Naive B cell (primary cell): ENCODE results near the gene HK1. TPM values are rescaled to one million over a fixed set of nuclear protein-coding genes. Genes with fewer than 3 reads are reported as not detected.

Experiments used
- ATAC-seq, 2 donors: fragments of 150-1000 bp; cut with Tn5 transposase; 2 replicates each; pipeline ENCODE4 v1.10.0; 2021; ENCODE audit warnings: low read depth in 2 of 2, mild to moderate bottlenecking in 2 of 2, moderate library complexity in 2 of 2
- DNase-seq: peaks from one replicate; pipeline ENCODE4 v3.0.0; 2022
- H3K27ac Mint-ChIP-seq, 6 donors: one replicate each; pipeline ENCODE4 v1.8.0; 2020 to 2022; ENCODE audit warnings: mild to moderate bottlenecking in 6 of 6, mixed read lengths in 6 of 6, moderate library complexity in 5 of 6, inconsistent platforms in 2 of 6
- H3K27me3 Mint-ChIP-seq, 3 donors: one replicate each; pipeline ENCODE4 v1.8.0; 2021 to 2022; ENCODE audit warnings: mixed read lengths in 3 of 3, mild to moderate bottlenecking in 1 of 3
- H3K36me3 Mint-ChIP-seq, 2 donors: one replicate each; pipeline ENCODE4 v1.8.0; 2020 to 2022; ENCODE audit warnings: mixed read lengths in 2 of 2, inconsistent platforms in 1 of 2, mild to moderate bottlenecking in 1 of 2
- H3K4me1 Mint-ChIP-seq, 3 donors: one replicate each; pipeline ENCODE4 v1.8.0; 2020 to 2022; ENCODE audit warnings: mixed read lengths in 3 of 3, inconsistent platforms in 1 of 3, mild to moderate bottlenecking in 1 of 3, moderate library complexity in 1 of 3
- H3K4me3 Mint-ChIP-seq, 8 donors: one replicate each; pipeline ENCODE4 v1.8.0; 2020 to 2022; ENCODE audit warnings: mild to moderate bottlenecking in 8 of 8, mixed read lengths in 8 of 8, moderate library complexity in 8 of 8, inconsistent platforms in 2 of 8
- H3K9me3 Mint-ChIP-seq, 7 donors: one replicate each; pipeline ENCODE4 v1.8.0; 2020 to 2022; ENCODE audit warnings: mixed read lengths in 7 of 7, mild to moderate bottlenecking in 5 of 7, inconsistent platforms in 2 of 7, moderate library complexity in 1 of 7
- polyA plus RNA-seq, 6 donors: library from polyadenylated mRNA; unstranded; fragments of 300-500 nt; fragmentation: Illumina TruSeq; gene quantifications; one replicate each; pipeline ENCODE4 v1.2.3, GENCODE V29; 2021; ENCODE audit warnings: low read depth in 6 of 6

Gene HK1
- polyA plus RNA-seq, result 10 to 100 TPM; 45.7 to 71.0 (median 59.3) TPM

DNA sequence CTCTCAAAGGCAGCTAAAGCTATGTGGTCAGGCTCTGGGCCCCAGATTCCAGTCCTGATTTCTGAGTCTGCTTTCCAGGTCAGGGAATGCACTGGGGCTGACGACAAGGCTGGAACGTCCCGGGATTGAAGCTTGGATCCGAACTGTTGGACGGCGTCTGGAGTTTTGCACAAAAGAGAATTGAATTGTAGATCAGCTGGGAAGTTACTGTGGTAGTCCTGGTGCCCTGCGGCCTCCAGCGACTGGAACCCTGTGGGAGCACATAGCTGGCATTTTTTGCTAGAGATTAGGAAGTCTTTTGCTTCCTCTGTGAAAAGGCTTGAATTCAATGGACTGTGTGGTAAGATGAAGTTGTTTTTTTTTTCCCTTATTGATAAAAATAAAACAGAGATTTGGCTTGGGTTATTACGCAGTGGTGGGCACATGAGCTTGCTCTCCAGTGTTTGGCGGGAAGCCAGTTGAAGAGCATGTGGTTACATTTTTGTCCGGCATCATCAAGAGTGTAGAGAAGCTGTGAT, at the start of gene HK1:
TSS of gene HK1 (plus strand) at position 51 of the 518 bp plus-strand sequence.
- DNase-seq, result no peak
- Mint-ChIP-seq H3K27ac (peak within 1 kb of the TSS in 3 of 6 donors; percentile 21 to 62 (median 31)), H3K36me3 (no peaks in the 10 kb centered on the region), H3K27me3 (peaks cover 0 to 5% (median 4%) of the 10 kb centered on the region in 3 donors), H3K4me3 (peak within 1 kb of the TSS in 1 of 8 donors; percentile 18), H3K4me1 (peaks cover 8 to 17% (median 17%) of the 10 kb centered on the region in 3 donors), H3K9me3 (no peaks in the 10 kb centered on the region)
- no peak for ATAC-seq

- H3K27ac Mint-ChIP-seq, result peak overlapping the region in 4 of 6 donors; percentile 33 to 89 (median 79)
- peak overlapping the region; percentile 16 to 76 (median 68) for H3K4me3 Mint-ChIP-seq
- H3K4me1 Mint-ChIP-seq, result peaks cover 20 to 24% (median 21%) of the 10 kb centered on the region in 3 donors
- DNase-seq (no peak), ATAC-seq (no peak)
- no peaks in the 10 kb centered on the region for H3K36me3 Mint-ChIP-seq
- H3K9me3 Mint-ChIP-seq, result no peaks in the 10 kb centered on the region
- H3K27me3 Mint-ChIP-seq, result no peaks in the 10 kb centered on the region
These were observed 48.7 kb upstream of the HK1 start for GRCh38 chr10:69229616-69229916.

DNA sequence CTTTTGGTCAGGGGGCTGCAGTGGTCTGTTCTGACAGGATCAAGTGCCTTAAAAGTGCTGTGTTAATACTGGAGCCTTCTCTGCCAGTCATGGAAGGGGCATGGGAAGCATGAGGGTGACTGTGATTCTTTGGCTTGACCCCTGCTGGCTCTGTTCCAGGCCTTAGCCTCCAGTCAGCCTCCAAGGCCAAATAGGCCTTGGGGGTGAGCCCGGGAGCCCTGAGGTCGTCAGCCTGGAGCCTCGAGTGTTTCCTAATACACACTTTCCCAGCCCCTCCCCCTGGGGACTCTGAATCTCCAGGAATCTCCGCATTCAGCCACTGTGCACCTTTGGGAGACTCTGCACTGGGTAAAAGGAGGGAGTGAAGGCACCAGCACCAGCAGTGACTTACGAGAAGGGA, 48.2 kb upstream of the HK1 start:
- Mint-ChIP-seq H3K27me3 (no peaks in the 10 kb centered on the region), H3K9me3 (no peaks in the 10 kb centered on the region), H3K27ac (peak overlapping the region in 2 of 6 donors; percentile 88 to 89), H3K4me3 (peak overlapping the region in 1 of 8 donors; percentile 16), H3K36me3 (no peaks in the 10 kb centered on the region), H3K4me1 (peaks cover 20 to 24% (median 21%) of the 10 kb centered on the region in 3 donors)
- ATAC-seq (no peak), DNase-seq (no peak)

DNA sequence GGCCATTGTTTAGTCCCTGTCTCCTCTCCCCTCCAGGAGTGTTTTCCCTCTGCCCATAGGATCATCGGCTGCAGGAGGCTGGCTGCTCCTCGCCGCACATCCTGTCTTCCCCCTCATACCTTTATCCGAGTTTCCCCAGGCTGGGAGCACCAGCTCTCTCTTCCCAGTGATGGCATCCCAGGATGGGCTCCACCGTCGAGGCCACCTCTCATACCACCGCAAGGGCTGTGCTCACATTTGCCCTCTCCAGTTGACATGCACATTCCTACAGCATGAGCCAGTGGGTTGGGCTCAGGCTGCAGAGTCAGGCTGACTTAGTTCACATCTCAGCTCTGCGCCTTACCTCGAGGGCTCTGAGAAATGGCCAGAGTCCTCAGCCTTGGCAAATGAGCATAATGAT, 46.0 kb upstream of the HK1 start:
- ATAC-seq (no peak), DNase-seq (no peak)
- no peak overlapping the region for H3K27ac Mint-ChIP-seq
- H3K4me3 Mint-ChIP-seq, result no peak overlapping the region
- H3K9me3 Mint-ChIP-seq, result no peaks in the 10 kb centered on the region
- H3K4me1 Mint-ChIP-seq, result peaks cover 20 to 24% (median 21%) of the 10 kb centered on the region in 3 donors
- H3K36me3 Mint-ChIP-seq, result no peaks in the 10 kb centered on the region
- H3K27me3 Mint-ChIP-seq, result no peaks in the 10 kb centered on the region

DNA sequence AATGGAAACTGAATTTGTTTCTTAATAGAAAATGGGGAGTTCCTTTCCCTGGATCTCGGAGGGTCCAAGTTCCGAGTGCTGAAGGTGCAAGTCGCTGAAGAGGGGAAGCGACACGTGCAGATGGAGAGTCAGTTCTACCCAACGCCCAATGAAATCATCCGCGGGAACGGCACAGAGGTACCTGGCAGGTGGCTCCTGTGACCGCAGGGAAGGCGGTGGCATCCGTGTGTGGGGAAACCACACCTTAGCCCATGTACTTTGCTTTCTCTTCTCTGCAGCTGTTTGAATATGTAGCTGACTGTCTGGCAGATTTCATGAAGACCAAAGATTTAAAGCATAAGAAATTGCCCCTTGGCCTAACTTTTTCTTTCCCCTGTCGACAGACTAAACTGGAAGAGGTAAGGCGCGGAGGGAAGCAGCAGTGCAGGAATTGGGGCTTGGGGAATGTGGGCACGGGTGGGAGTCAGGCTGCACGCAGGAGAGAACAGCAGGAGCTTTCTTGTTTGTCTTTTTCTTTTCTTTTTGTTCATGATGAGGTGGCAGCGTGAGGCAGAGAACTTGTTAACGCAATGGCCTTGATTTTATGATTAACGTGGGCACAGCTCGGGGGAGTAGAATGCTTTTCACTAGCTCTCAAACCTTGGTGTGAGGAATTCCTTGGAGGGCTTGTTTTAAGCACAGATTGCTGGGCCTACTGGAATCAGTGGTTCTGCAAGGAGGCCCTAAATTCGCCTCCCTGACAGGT, 45.4 kb upstream of the HK1 start:
- Mint-ChIP-seq H3K27me3 (no peaks in the 10 kb centered on the region), H3K4me3 (no peak overlapping the region), H3K4me1 (peaks cover 16 to 27% (median 21%) of the 10 kb centered on the region in 3 donors), H3K27ac (no peak overlapping the region), H3K36me3 (no peaks in the 10 kb centered on the region), H3K9me3 (no peaks in the 10 kb centered on the region)
- DNase-seq (no peak), ATAC-seq (no peak)

- no peak for DNase-seq
- Mint-ChIP-seq H3K4me1 (peaks cover 5 to 12% (median 7%) of the 10 kb centered on the region in 3 donors), H3K27ac (peak overlapping the region in 2 of 6 donors; percentile 3 to 67), H3K9me3 (no peaks in the 10 kb centered on the region), H3K36me3 (no peaks in the 10 kb centered on the region), H3K27me3 (no peaks in the 10 kb centered on the region), H3K4me3 (no peak overlapping the region)
- ATAC-seq, result no peak
These were observed 43.8 kb upstream of the HK1 start for GRCh38 chr10:69234447-69234846.

GRCh38 chr10:69237528-69238159, 40.7 kb upstream of the HK1 start:
- ATAC-seq, result peak; percentile 97 to 99
- peaks cover 0 to 3% (median 0%) of the 10 kb centered on the region in 3 donors for H3K4me1 Mint-ChIP-seq
- no peaks in the 10 kb centered on the region for H3K36me3 Mint-ChIP-seq
- H3K27me3 Mint-ChIP-seq, result no peaks in the 10 kb centered on the region
- peak; percentile 73 for DNase-seq
- H3K27ac Mint-ChIP-seq, result peak overlapping the region in 2 of 6 donors; percentile 38 to 78
- H3K4me3 Mint-ChIP-seq, result no peak overlapping the region
- no peaks in the 10 kb centered on the region for H3K9me3 Mint-ChIP-seq

DNA sequence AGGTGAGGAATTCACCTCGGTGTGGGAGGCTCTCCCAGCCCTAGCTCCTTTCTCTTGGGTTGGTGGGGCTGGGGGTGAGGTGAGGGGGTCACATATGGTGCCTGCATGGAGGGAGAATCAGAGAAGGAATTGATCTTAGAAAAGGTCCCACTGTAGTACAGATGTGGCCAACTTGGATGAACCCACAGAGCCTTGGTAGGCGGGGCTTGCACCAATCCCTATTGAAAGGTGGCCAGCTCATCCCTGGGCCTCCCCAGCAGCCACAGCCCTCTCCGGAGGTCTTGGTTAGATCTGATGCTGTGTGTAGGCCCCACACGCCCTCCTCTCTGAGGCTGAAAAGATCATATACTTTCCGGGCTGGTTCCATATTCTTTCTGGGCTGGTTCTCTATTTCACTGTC, 39.2 kb upstream of the HK1 start:
- Mint-ChIP-seq H3K27ac (no peak overlapping the region), H3K4me3 (peak overlapping the region in 1 of 8 donors; percentile 43), H3K9me3 (no peaks in the 10 kb centered on the region), H3K36me3 (no peaks in the 10 kb centered on the region), H3K4me1 (peaks cover 0 to 3% (median 0%) of the 10 kb centered on the region in 3 donors), H3K27me3 (no peaks in the 10 kb centered on the region)
- DNase-seq (no peak), ATAC-seq (no peak)

GRCh38 chr10:69239816-69240434, 38.4 kb upstream of the HK1 start:
- no peak overlapping the region for H3K4me3 Mint-ChIP-seq
- DNase-seq (no peak), ATAC-seq (no peak)
- H3K27me3 Mint-ChIP-seq, result no peaks in the 10 kb centered on the region
- no peaks in the 10 kb centered on the region for H3K9me3 Mint-ChIP-seq
- peaks cover 0 to 3% (median 0%) of the 10 kb centered on the region in 3 donors for H3K4me1 Mint-ChIP-seq
- H3K27ac Mint-ChIP-seq, result peak overlapping the region in 1 of 6 donors; percentile 15
- no peaks in the 10 kb centered on the region for H3K36me3 Mint-ChIP-seq

DNA sequence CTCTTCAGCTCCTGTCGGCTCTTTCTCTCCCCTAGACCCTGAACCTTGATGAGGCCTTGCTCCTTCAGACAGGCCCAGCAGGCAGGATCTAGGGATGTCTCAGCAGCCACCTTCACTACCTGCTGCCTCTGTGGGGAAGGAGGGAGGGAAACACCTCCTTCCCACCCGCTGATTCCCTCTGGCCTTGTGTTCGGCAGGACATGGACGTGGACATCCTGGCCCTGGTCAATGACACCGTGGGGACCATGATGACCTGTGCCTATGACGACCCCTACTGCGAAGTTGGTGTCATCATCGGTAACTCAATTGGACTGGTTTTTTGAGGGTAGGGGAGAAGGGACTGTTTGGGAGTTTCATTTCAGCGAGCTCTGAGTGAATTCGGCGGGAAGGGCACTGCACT, 37.8 kb upstream of the HK1 start:
- Mint-ChIP-seq H3K27ac (peak overlapping the region in 3 of 6 donors; percentile 19 to 66 (median 63)), H3K9me3 (no peaks in the 10 kb centered on the region), H3K4me1 (peaks cover 0 to 3% (median 0%) of the 10 kb centered on the region in 3 donors), H3K4me3 (no peak overlapping the region), H3K36me3 (no peaks in the 10 kb centered on the region), H3K27me3 (no peaks in the 10 kb centered on the region)
- DNase-seq (no peak), ATAC-seq (no peak)

DNA sequence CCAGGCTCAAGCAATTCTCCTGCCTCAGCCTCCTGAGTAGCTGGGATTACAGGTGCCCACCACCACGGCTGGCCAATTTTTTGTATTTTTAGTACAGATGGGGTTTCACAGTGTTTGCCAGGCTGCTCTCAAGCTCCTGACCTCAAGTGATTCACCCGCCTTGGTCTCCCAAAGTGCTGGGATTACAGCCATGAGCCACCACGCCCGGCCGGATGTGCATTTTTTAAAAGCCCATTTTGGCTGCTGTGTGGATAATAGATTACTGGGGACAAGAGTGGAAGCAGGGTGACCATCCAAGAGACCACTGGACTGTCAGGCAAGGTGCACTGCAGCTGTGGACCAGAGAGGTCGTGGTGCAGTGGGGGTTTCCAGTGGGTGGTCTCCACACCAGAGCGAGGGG, 36.7 kb upstream of the HK1 start:
- Mint-ChIP-seq H3K27ac (no peak overlapping the region), H3K4me1 (peaks cover 0 to 3% (median 0%) of the 10 kb centered on the region in 3 donors), H3K36me3 (no peaks in the 10 kb centered on the region), H3K9me3 (no peaks in the 10 kb centered on the region), H3K27me3 (no peaks in the 10 kb centered on the region), H3K4me3 (no peak overlapping the region)
- no peak for DNase-seq
- no peak for ATAC-seq

DNA sequence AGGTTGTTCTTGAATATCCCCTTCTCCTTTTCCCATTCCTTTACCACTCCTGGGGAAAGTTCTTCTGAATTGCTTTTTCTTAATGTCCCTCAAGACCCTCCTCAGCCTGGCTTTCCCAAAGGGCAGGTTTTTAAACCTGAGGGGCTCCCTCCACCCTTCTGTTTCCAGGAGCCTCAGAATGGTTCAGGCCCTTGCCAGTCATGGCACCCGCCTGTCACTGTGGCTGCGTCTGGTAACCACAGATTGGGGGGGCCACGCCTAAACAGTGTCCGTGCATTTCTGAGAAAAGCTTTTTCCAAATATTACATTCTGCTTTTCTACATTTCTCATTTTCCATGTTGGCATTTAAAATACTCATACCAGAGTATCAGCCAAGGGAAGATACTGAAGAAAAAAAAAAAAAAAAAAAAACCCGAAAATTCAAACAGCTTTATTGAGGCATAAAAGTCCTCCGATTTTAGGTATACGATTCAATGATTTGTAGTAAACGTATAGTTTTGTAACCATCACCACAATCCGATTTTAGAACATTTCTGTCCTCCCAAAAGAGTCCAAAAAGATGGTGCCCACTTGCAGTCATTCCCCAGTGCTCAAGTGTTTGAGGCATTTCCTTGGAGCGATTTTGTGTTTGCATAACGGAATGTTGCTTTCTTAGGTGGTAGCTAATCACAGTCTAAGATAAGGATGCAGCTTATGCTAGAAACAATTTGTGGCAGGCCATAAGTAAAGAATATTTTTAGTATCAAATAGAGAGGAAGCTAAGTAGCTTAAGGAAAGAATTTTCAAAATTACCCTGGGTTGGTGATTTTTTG, 36.0 kb upstream of the HK1 start:
- Mint-ChIP-seq H3K27ac (no peak overlapping the region), H3K27me3 (no peaks in the 10 kb centered on the region)
- no peak for ATAC-seq

GRCh38 chr10:69242852-69243212, 35.5 kb upstream of the HK1 start:
- no peaks in the 10 kb centered on the region for H3K36me3 Mint-ChIP-seq
- H3K27ac Mint-ChIP-seq, result no peak overlapping the region
- H3K9me3 Mint-ChIP-seq, result no peaks in the 10 kb centered on the region
- no peak overlapping the region for H3K4me3 Mint-ChIP-seq
- no peaks in the 10 kb centered on the region for H3K27me3 Mint-ChIP-seq
- no peak for ATAC-seq
- H3K4me1 Mint-ChIP-seq, result peaks cover 0 to under 1% (median 0%) of the 10 kb centered on the region in 3 donors
- no peak for DNase-seq

More for the DNA sequence above, 36.0 kb upstream of the HK1 start:
- Mint-ChIP-seq H3K36me3 (no peaks in the 10 kb centered on the region), H3K4me1 (peaks cover 0 to 3% (median 0%) of the 10 kb centered on the region in 3 donors), H3K9me3 (no peaks in the 10 kb centered on the region), H3K4me3 (no peak overlapping the region)
- no peak for DNase-seq
